Fibroblast of upper back skin (primary cell): Measurements from ENCODE around the gene ENOSF1.

Source experiments
- DNase-seq: peaks from one replicate; pipeline ENCODE4 v3.0.0-alpha.2; 2013

ENOSF1 gene

DNA sequence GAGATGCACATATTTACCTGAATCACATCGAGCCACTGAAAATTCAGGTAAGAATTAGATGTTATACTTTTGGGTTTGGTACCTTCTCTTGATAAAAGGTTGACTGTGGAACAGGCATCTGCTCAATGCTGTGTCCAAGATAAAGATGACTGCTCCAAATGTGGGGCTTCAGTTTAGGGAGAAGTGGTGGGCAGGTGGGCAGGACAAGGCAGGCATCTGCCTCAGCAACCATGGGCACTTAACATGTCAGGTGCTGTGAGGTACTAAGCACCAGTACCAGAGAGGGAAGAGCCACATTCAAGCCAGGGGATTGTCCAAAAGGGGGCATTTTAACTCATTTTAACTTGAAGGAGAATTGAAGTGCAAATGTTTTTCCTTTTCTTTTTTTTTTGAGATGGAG, 41.0 kb downstream of the ENOSF1 start:
- DNase-seq = no peak

DNA sequence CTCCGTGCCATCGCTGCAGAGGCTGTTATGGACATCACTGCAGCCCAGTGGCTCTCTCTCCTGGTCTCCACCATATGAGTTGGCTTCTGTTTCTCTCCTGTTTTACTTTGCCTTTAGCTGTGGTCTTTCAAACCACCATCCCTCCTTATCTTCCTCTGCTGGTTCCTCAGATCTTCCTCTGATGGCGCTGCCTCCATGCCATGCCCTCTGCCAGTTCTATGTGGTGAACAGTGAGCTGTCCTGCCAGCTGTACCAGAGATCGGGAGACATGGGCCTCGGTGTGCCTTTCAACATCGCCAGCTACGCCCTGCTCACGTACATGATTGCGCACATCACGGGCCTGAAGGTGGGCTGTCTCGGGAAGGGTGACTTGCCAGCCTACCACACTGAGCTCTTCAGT, 41.9 kb downstream of the ENOSF1 start:
- DNase-seq = no peak

DNA sequence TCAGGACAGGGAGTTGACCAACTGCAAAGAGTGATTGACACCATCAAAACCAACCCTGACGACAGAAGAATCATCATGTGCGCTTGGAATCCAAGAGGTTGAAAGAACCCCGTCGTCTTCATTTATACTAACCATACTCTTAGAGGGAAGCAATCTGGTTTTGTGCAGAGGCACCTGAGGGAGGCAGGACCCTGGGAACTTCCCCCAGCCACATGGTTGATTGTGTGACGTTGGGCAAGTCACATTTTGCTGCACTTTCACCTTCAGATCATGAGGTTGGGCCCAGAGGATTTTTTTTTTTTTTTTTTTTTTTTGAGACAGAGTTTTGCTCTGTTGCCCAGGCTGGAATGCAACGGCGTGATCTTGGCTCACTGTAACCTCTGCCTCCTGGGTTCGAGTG, 43.4 kb downstream of the ENOSF1 start:
- no peak for DNase-seq

DNA sequence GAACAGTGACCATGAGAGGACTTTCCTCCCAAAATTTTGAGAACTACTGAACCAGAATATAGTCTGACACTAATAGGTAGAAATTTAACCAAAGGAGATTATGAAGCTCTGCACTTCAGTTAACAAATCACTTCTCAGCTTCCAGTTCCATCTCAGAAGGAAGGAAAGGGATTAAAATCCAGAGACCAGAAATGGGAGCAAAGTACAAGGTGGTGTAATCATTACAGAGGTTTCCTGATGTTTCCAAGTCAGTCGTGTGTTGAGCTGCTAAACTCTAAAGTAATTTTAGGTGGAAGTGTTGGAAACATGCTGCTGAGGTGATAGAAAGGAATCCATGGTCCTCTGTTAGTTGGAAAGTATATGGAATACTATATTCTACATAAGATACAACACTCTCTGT, 44.2 kb downstream of the ENOSF1 start:
- DNase-seq = no peak

DNA sequence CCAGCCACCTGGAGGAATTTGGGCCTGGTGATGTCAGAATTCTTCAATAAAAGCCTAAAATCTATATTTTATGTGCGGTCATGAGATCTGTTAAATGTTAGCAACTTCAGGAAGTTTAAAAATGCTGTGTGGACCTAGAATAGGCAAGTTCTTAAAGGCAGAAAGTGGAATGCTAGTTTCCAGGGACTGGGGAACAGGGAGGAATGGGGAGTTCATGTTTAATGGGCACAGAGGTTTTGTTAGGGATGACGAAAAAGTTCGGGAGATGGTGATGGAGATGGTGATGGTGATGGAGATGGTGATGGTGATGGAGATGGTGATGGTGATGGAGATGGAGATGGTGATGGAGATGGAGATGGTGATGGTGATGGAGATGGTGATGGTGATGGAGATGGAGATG, 45.8 kb downstream of the ENOSF1 start:
- DNase-seq = no peak

DNA sequence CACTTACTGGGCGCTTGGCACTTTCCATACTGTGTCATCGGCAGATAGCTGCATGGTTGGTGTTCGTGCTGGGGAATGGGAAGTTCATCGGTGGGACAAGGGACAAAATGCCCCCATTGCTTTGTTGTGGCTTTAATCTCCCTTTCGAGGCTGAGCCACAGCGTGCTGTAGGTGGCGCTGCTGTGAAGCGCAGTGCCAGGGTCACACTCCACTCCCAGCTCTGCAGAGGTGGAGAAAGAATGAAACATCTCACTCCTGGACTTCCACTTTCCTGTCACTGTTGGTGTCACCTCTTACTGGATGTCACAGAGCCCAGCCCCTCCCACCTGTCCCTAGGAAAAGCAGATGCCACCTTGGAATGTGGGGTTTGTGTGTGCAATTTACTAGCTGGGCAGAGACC, 46.3 kb downstream of the ENOSF1 start:
- DNase-seq = no peak

DNA sequence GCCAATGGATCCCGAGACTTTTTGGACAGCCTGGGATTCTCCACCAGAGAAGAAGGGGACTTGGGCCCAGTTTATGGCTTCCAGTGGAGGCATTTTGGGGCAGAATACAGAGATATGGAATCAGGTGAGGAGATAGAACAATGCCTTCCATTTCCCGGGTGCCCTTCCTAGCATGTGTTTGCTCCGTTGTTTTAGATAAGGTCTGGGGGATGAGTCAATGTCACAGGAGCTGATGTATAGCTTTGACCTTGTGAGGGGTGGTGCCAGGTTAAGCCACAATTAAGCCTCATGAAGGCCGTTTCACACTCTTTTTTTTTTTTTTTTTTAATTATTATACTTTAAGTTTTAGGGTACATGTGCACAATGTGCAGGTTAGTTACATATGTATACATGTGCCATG, 50.2 kb downstream of the ENOSF1 start:
- no peak for DNase-seq

DNA sequence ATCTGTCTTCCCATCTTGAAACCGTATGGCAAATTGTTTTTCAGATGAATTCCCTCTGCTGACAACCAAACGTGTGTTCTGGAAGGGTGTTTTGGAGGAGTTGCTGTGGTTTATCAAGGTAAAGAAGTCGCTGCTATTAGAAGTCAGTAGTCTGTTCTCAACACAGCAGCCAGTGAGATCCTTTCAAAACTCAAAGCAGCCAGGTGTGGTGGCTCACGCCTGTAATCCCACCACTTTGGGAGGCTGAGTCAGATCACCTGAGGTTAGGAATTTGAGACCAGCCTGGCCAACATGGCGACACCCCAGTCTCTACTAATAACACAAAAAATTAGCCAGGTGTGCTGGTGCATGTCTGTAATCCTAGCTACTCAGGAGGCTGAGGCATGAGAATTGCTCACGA, 52.8 kb downstream of the ENOSF1 start:
- DNase-seq = no peak

DNA sequence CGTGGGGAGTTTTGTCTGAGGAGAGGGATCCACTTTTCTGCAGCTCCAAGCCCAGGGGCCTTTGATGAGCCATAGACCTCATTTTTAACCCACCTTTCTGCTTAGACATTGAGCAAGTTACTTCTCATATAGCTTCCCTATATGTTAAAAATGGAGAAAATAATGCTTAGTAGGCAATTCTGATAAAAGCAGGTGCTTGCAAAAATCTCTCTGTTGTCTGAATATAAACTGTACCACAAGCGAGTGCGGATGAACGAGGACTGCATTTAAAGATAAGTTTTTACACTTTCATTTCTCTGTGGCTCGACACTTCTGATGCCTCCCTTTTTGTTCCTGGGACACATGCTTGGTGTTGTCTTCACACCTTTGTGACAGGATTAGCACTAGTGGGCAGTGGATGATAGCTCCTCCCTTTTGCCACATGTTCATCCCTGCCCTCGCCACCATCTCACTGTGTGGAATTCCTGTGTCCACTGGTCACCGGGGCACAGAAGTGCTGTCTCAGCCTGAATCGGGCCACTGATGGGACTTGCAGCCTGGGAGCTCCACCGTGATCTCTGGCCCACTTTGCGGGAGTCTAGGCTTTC, 53.4 kb downstream of the ENOSF1 start:
- DNase-seq = no peak

DNA sequence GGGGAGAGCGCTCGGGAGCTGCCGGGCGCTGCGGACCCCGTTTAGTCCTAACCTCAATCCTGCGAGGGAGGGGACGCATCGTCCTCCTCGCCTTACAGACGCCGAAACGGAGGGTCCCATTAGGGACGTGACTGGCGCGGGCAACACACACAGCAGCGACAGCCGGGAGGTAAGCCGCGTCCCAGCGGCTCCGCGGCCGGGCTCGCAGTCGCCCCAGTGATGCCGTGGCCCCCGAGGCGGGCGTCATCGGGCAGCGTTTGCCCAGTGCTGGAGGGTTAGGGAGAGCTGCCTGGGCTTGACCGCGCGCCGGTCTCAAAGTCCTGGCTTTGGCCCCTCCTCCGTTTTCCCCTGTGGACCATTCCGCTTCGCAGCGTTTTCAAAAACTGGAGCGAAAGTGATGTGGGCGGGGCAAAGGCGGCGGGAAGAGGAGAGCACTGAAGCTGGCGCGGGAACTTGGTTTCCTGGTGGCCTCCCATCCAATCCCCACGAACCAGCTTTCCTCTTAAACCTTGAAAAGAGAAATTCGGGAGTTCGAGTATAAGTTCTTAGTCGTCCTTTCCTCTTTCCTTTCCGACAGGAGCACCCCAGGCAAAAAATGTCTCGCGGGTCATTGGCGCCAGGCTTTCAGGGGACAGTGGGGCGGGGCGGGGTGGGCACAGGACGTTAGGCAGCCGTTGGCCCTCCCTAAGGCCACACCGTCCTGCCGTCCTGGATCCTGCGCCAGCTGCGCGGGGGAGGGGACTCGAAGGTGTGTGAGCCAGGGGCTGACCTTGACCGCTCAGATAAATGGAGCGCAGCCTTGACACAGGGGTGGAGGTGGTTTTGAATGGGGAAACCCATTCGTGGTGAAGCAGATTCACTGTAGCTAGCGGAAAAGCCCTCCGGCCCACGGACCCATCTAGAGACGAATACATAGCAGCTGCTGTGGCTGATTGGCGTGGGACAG, 54.2 kb downstream of the ENOSF1 start:
- peak; percentile 88 for DNase-seq

DNA sequence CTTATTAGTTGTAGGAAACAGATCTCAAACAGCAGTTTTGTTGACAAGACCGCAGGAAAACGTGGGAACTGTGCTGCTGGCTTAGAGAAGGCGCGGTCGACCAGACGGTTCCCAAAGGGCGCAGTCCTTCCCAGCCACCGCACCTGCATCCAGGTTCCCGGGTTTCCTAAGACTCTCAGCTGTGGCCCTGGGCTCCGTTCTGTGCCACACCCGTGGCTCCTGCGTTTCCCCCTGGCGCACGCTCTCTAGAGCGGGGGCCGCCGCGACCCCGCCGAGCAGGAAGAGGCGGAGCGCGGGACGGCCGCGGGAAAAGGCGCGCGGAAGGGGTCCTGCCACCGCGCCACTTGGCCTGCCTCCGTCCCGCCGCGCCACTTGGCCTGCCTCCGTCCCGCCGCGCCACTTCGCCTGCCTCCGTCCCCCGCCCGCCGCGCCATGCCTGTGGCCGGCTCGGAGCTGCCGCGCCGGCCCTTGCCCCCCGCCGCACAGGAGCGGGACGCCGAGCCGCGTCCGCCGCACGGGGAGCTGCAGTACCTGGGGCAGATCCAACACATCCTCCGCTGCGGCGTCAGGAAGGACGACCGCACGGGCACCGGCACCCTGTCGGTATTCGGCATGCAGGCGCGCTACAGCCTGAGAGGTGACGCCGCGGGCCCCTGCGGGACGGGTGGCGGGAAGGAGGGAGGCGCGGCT, 55.0 kb downstream of the ENOSF1 start, which contains the start of gene TYMS:
Gene TYMS (plus strand): TSS at position 343 of the 690 bp plus-strand sequence. CDS start 90 bp downstream, at position 433.
- peak; percentile 41 for DNase-seq

DNA sequence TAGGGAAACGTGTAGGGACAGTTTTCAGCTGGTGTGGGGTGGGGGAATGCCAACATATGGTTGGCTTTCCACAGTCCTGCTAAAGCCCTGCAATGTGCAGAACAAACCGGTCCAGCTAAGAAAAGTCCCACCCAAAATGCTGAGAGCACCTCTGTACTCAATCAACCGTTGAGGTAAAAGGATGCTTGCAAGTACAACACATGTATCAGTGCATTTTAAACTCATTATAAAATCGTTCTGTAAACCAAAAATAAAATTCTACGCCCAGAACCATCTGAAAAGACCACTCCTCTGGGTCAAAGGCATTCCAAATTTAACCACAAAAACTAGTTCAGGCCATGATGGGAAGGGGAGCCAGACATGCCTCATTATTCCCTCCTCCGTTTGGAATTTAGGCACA, 57.0 kb downstream of the ENOSF1 start:
- DNase-seq = no peak

DNA sequence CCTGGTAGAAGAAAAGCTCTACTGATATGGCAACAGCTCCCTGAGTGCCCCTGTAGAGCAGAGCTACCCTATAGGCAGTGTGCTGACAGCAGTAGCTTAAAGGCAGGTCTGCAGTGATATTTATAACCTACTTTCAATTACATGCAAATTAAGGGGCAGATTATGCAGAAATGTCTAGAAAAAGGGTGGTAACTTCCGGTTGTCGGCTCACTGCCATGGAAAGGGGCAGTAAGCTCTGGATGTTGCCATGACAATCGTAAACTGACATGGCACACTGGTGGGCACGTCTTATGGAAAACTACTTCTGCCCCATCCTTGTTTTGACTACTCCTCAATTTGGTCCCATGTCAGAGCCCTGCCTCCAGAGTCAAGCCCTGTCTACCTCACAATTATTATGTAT, 57.8 kb downstream of the ENOSF1 start:
- no peak for DNase-seq

DNA sequence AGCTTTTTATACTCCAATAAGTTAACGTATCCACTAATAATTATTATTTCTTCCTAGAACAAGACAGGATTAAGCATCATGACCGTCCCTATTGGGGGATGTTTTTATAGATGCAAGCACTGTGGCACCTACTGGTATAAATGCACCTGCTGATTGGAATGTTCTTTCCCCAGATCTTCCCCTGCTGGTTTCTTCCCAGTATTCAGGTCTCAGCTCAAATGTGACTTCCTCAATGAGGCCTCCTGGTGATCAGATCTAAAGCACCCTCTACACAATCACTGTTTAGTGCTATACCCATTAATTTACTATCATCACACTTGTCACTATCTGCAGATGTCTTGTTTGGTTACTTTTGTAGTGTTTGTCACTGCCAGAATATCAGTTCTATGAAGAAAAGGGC, 58.9 kb downstream of the ENOSF1 start:
- DNase-seq = no peak

DNA sequence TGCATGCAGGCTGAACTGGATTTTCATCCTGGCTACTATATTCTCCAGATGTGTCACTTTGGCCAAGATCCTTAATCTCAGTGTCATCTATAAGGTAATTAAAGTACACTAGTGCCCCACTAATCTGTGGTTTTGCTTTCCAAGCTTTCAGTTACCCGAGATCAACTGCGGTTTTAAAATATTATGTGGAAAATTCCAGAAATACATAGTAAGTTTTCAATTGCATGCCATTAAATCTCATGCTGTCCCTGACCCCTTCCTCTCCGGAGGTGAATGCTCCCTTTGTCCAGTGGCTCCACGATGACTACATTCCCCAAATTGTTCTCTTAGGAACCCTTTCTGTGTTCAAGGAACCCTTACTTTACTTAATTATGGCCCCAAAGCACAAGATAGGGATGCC, 60.3 kb downstream of the ENOSF1 start:
- peak; percentile 14 for DNase-seq

DNA sequence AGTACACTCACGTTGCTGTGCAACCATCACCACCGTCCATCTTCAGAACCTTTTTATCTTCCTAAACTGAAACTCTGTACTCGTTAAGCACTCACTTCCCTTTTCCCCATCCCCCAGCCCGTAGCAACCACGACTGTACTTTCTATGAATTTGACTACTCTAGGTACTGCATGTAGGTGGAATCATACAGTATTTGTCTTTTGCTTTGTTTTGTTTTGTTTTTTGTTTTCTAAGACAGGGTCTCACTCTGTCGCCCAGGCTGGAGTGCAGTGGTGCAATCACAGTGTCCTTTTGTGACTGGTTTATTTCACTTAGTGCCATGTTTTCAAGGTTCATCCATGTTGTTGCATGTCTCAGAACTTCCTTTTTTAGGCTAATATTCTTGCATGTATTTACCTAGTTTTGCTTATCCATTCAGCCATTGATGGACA, 62.0 kb downstream of the ENOSF1 start:
- DNase-seq = no peak

DNA sequence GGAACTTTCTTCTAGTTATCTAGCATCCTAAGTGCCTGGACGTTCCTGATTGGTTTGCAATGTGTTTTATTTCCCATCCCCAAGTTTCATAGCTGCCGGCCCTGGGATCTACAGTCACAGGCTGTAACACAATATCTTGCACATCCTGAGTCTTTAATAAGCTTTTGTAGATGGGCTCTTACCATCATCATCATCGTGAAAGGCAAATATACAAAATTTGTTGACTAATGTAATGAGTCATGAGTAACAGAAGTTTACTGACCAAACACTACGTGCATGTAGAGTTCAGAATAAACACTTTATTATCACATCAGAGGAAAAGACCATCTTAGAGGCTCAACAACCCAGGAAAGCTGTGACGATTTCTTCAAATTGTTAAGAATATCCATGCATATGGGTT, 63.1 kb downstream of the ENOSF1 start:
- no peak for DNase-seq

DNA sequence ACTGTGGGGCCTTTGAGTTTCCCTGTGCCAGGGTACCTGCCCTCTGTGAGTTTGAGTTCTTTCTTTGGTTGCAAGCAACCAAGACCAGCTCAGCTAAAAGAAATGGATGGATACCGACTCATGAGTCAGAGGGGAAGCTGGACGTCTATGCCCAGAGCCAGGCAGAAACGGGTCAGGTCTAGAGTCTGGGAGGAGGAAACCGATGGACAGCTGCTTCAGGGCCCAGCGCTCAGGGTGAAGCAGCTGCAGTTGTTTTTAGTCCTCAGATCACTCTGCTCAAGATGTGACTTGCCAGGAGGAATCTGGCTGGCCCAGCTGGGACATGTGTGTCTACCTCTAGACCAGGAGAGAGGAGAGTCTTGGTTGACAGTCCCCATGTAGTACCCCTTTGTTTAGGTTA, 65.1 kb downstream of the ENOSF1 start:
- DNase-seq = no peak

DNA sequence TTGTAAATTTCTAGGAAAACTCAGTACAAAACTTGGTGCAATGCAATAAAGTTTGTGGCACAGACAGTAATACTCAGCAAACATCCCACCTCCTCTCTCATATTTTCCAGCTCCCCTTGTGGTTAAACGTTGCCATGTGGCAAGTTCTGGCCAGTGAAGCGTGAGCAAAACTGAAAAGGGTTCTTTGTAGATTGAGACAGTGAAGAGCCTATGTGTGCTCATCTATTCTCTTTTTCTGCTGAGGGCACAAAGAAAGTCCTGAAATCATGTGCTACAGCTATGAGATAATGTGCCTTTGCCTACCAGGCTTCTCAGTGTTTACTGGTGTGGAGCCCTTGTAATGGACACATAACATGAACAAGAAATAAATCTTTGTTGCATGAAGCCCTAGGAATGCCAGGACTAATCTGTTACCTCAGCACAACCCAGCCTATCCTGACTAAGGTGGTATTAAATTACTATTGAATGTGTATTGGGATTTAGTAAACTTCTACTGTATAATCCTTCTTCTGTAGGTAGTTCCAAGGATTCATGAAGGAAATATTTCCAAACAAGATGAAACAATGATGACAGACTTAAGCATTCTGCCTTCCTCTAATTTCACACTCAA, 67.9 kb downstream of the ENOSF1 start:
- no peak for DNase-seq

DNA sequence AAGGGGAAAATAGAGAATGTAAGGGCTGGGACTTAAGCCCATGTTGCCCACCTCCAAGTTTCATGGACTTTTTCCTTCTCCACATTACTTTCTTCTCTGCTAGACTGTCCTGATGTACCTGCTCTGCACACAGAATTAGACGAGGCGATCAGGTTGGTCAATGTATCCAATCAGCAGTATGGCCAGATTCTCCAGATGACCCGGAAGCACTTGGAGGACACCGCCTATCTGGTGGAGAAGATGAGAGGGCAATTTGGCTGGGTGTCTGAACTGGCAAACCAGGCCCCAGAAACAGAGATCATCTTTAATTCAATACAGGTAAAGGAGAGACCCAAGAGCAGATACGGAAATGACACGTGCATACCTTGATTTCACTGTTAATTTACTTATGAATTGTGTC, 71.2 kb downstream of the ENOSF1 start:
- DNase-seq = no peak

DNA sequence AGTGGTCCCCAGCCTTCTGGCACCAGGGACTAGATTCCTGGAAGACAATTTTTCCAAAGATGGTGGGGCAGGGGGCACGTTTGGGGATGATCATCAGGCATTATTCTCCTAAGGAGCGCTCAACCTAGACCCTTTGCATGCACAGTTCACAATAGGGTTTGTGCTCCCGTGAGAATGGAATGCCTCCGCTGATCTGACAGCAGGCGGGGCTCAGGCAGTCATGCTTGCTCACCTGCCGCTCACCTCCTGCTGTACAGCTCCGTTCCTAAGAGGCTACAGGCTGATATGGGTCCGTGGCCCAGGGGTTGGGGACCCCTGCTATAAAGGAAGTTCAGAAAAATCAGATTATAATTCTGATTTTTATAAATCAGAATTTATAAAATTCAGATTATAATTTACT, 77.3 kb downstream of the ENOSF1 start:
- no peak for DNase-seq

DNA sequence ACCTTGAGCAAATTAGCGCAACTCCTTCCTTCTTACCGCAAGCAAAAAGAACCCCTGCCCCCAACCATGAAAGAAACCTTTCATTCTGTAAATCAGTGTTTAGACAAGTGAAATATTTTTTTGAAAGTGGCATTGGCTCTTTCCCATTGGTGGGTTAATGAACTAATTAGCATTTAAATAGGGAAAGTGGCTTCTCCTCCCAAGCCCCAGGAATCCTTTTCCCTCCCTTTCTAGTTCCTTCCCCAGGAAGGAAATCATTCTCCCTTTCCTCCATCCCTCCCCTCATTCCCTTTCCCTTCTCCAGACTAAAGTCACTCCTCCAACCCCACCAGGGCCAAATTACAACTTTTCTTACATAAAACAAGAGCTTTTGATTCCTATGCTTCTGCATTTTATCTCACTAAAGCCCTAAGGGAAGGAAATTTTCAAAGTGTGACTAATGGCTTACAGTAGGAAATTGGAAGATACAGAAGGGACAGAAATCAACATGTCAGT, 77.8 kb downstream of the ENOSF1 start:
- no peak for DNase-seq

DNA sequence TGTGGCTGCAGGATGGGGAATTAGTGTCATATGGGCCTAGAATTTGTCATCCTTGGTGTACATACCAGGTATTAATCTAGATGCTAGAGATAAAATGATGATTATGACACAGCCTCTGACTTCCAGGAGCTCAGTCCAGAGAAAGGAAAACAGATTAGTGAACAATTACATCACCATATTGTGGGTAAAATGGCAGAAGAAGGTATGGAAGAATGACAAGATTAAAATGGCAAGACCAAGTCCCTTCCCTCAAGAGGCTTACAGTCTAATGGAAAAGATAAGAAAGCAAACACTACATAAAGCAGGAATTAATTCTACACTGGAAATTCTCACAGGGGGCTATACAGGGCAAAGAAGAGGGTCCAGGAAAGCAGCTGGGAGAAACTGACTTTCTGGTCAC, 80.9 kb downstream of the ENOSF1 start:
- DNase-seq = no peak
